Mesenchymal stem cell (in vitro differentiated cells and primary cell): Measurements from ENCODE around the gene METTL9.
"Not testable (repeated sequence)": the region's sequence is repeated elsewhere in the genome, so short reads cannot be mapped to it uniquely, and the experiment has no call there.

Experiments used
- DNase-seq: peaks from one replicate; pipeline ENCODE4 v3.0.0-alpha.2; 2013
- H2AFZ ChIP-seq: one replicate; pipeline ENCODE4 v1.6.1; 2013; ENCODE audit warnings: low read depth, mild to moderate bottlenecking, control low read depth, inconsistent platforms, low read length, moderate library complexity
- H2AK5ac ChIP-seq: 2 replicates; pipeline ENCODE4 v1.6.1; 2013; ENCODE audit warnings: low read length, moderate library complexity, mild to moderate bottlenecking, inconsistent platforms; ENCODE audit not compliant: severe bottlenecking
- H2BK120ac ChIP-seq: one replicate; pipeline ENCODE4 v1.6.1; 2013; ENCODE audit warnings: low read depth, mild to moderate bottlenecking, inconsistent platforms, low read length, moderate library complexity
- H2BK12ac ChIP-seq, 2 experiments: one replicate each; pipeline ENCODE4 v1.6.1; 2013; ENCODE audit warnings: inconsistent platforms in 2 of 2, low read length in 2 of 2, mild to moderate bottlenecking in 2 of 2, moderate library complexity in 2 of 2, control low read depth in 1 of 2
- H2BK15ac ChIP-seq: one replicate; pipeline ENCODE4 v1.6.1; 2013; ENCODE audit warnings: mild to moderate bottlenecking, low read depth, inconsistent platforms; ENCODE audit not compliant: poor library complexity, severe bottlenecking
- H2BK5ac ChIP-seq: 2 replicates; pipeline ENCODE4 v1.6.1; 2013; ENCODE audit warnings: low read depth, mild to moderate bottlenecking, low read length, control low read depth, inconsistent platforms; ENCODE audit not compliant: poor library complexity, severe bottlenecking
- H3K14ac ChIP-seq, 2 experiments: one replicate each; pipeline ENCODE4 v1.6.1; 2013; ENCODE audit warnings: inconsistent platforms in 2 of 2, low read length in 2 of 2, control low read depth in 1 of 2, mild to moderate bottlenecking in 1 of 2, moderate library complexity in 1 of 2
- H3K18ac ChIP-seq, 2 experiments: one replicate each; pipeline ENCODE4 v1.6.1; 2013; ENCODE audit warnings: inconsistent platforms in 2 of 2, low read length in 2 of 2, control low read depth in 1 of 2, low read depth in 1 of 2, mild to moderate bottlenecking in 1 of 2
- H3K23ac ChIP-seq, 2 experiments: one replicate each; pipeline ENCODE4 v1.6.1; 2013; ENCODE audit warnings: inconsistent platforms in 2 of 2, low read length in 2 of 2, mild to moderate bottlenecking in 2 of 2, moderate library complexity in 2 of 2, control low read depth in 1 of 2
- H3K27ac ChIP-seq: 2 replicates; pipeline ENCODE4 v1.5.1; 2013; ENCODE audit warnings: mild to moderate bottlenecking, moderate library complexity, low read length, control low read depth, inconsistent platforms; ENCODE audit not compliant: poor library complexity, severe bottlenecking
- H3K27me3 ChIP-seq, 2 experiments: 2 replicates each; pipeline versions ENCODE4 v1.6.1 to v1.7.0; 2013; ENCODE audit warnings: low read length in 2 of 2, mild to moderate bottlenecking in 2 of 2, moderate library complexity in 2 of 2, control low read depth in 1 of 2, inconsistent platforms in 1 of 2; ENCODE audit not compliant: control insufficient read depth in 1 of 2, insufficient read depth in 1 of 2
- H3K36me3 ChIP-seq, 2 experiments: 2 replicates each; pipeline versions ENCODE4 v1.6.1 to v1.7.0; 2013; ENCODE audit warnings: low read length in 2 of 2, control low read depth in 1 of 2, inconsistent platforms in 1 of 2, low read depth in 1 of 2, mild to moderate bottlenecking in 1 of 2; ENCODE audit not compliant: insufficient read depth in 2 of 2, control insufficient read depth in 1 of 2
- H3K4ac ChIP-seq, 2 experiments: one replicate each; pipeline ENCODE4 v1.6.1; 2013; ENCODE audit warnings: inconsistent platforms in 2 of 2, low read length in 2 of 2, mild to moderate bottlenecking in 2 of 2, moderate library complexity in 2 of 2, control low read depth in 1 of 2, low read depth in 1 of 2
- H3K4me1 ChIP-seq: 2 replicates; pipeline ENCODE4 v1.6.1; 2013; ENCODE audit warnings: low read depth, low read length, control low read depth; ENCODE audit not compliant: control insufficient read depth, insufficient read depth
- H3K4me2 ChIP-seq: 2 replicates; pipeline ENCODE4 v1.6.1; 2013; ENCODE audit warnings: low read length, mild to moderate bottlenecking, inconsistent platforms; ENCODE audit not compliant: poor library complexity, severe bottlenecking
- H3K4me3 ChIP-seq, 2 experiments: 2 replicates each; pipeline versions ENCODE4 v1.5.1 to v1.7.0; 2013; ENCODE audit warnings: low read length in 2 of 2, mild to moderate bottlenecking in 2 of 2, control low read depth in 1 of 2, low read depth in 1 of 2; ENCODE audit not compliant: insufficient read depth in 1 of 2
- H3K79me1 ChIP-seq: replicated peaks from 2 replicates; pipeline ENCODE4 v1.6.1; 2013; ENCODE audit warnings: mild to moderate bottlenecking, control low read depth, low read length, inconsistent platforms; ENCODE audit not compliant: poor library complexity, severe bottlenecking
- H3K9ac ChIP-seq: 2 replicates; pipeline ENCODE4 v1.7.0; 2013; ENCODE audit warnings: mild to moderate bottlenecking, low read length, moderate library complexity
- H3K9me3 ChIP-seq: 2 replicates; pipeline ENCODE4 v1.7.0; 2013; ENCODE audit warnings: mild to moderate bottlenecking, low read length; ENCODE audit not compliant: control insufficient read depth
- H4K8ac ChIP-seq: one replicate; pipeline ENCODE4 v1.6.1; 2013; ENCODE audit warnings: inconsistent platforms, mild to moderate bottlenecking, low read length, moderate library complexity
- H4K91ac ChIP-seq: one replicate; pipeline ENCODE4 v1.6.1; 2013; ENCODE audit warnings: mild to moderate bottlenecking, low read length, inconsistent platforms
- WGBS: methylation state at CpG from one replicate; pipeline ENCODE4 v1.1.7; 2013; ENCODE audit warnings: mixed read lengths; 5-methylcytosine and 5-hydroxymethylcytosine counted together

The METTL9 gene

DNA sequence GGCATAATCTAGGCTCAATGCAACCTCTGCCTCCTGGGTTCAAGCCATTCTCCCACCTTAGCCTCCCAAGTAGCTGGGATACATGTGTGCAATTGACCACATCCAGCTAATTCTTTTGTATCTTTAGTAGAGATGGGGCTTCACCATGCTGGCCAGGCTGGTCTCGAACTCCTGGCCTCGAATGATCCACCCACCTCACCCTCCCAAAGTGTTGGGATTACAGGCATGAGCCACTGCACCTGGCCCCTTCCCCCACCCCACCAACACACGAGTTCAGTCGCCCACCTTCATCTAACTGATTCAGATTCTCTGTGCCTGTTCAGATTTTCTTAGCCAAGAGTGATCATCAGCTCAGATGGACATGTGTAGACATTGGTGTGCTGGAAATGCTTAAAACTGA is 25.0 kb upstream of the METTL9 start:
- Histone ChIP-seq H3K4me1 (no peaks in the 10 kb centered on the region), H2AFZ (no peak overlapping the region), H3K9me3 (no peaks in the 10 kb centered on the region), H3K9ac (no peak overlapping the region), H3K27me3 (peaks cover 0 to 4% of the 10 kb centered on the region in 2 experiments), H3K79me1 (no peaks in the 10 kb centered on the region), H3K4me2 (no peak overlapping the region), H3K4me3 (no peak overlapping the region), H3K18ac (no peak overlapping the region), H3K27ac (no peak overlapping the region), H3K23ac (no peak overlapping the region), H3K4ac (no peak overlapping the region), H2BK120ac (no peak overlapping the region), H2BK15ac (no peak overlapping the region), H4K91ac (no peak overlapping the region), H2AK5ac (no peak overlapping the region), H2BK5ac (no peak overlapping the region), H2BK12ac (no peak overlapping the region), H3K14ac (no peak overlapping the region), H4K8ac (no peak overlapping the region), H3K36me3 (no peaks in the 10 kb centered on the region)
- WGBS, result 60% methylated on average over 4 of the region's 4 CpGs
- DNase-seq, result no peak

DNA sequence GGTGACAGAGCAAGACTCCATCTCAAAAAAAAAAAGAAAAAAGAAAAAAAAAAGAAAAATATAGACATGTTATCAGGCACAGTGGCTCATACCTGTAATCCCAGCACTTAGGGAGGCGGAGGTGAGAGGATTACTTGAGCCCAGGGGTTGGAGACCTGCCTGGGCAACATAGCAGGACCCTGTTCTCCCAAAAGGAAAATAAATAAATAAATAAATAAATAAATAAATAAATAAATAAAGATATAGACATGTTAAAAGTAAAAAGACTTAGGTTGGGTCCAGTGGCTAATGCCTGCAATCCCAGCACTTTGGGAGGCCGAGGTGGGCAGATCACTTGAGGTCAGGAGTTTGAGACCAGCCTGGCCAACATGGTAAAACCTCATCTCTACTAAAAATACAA is 23.1 kb upstream of the METTL9 start:
- not testable (repeated sequence) for H4K8ac ChIP-seq, H3K4me1 ChIP-seq, H3K36me3 ChIP-seq, H2AK5ac ChIP-seq, H3K9me3 ChIP-seq, H2BK12ac ChIP-seq, H3K9ac ChIP-seq, H3K14ac ChIP-seq, H3K79me1 ChIP-seq, H4K91ac ChIP-seq, H2BK15ac ChIP-seq, H2AFZ ChIP-seq, H2BK120ac ChIP-seq, H2BK5ac ChIP-seq, H3K4me3 ChIP-seq, DNase-seq, H3K4me2 ChIP-seq, H3K27me3 ChIP-seq, H3K4ac ChIP-seq, H3K27ac ChIP-seq, H3K18ac ChIP-seq, H3K23ac ChIP-seq
- WGBS, result 79% methylated on average over 2 of the region's 2 CpGs

DNA sequence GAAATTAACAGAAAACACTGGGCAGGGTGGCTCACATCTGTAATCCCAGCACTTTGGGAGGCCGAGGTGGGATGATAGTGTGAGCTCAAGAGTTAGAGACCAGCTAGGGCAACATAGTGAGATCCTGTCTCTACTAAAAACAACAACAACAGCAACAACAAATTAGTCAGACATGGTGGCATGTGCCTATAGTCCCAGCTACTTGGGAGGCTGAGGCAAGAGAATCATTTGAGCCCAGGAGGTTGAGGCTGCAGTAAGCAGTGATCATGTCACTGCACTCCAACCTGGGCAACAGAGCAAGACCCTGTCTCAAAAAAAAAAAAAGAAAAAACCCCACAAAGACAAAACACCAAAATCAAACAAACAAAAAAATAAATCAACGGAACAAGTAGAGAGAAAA is 21.9 kb upstream of the METTL9 start:
- H2BK12ac ChIP-seq, H3K23ac ChIP-seq, H3K36me3 ChIP-seq, H2AFZ ChIP-seq, H3K18ac ChIP-seq, H2BK120ac ChIP-seq, H3K79me1 ChIP-seq, H4K91ac ChIP-seq, DNase-seq, H2BK5ac ChIP-seq, H3K9ac ChIP-seq, H3K9me3 ChIP-seq, H3K14ac ChIP-seq, H3K4ac ChIP-seq, H4K8ac ChIP-seq, H3K4me2 ChIP-seq, H3K27ac ChIP-seq, H3K4me3 ChIP-seq, H2BK15ac ChIP-seq, H3K27me3 ChIP-seq, H3K4me1 ChIP-seq, H2AK5ac ChIP-seq: not testable (repeated sequence)
- WGBS, result 86% methylated on average over 1 of the region's 2 CpGs

DNA sequence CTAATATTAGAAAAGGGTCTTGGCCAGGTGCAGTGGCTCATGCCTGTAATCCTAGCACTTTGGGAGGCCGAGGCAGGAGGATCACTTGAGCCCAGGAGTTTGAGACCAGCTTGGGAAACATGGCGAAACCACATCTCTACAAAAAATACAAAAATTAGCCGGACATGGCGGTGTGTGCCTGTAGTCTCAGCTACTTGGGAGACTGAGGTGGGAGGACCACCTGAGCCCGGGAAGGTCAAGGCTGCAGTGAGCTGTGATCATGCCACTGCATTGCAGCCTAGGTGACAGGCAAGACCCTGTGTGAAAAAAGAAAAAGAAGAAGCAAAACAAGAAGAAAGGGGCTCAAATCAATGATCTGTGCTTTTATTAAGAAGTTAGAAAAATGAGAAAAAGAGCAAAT is 21.1 kb upstream of the METTL9 start:
- H3K27me3 ChIP-seq, H2BK12ac ChIP-seq, H2BK120ac ChIP-seq, H4K91ac ChIP-seq, H3K4ac ChIP-seq, H2BK15ac ChIP-seq, H2AFZ ChIP-seq, H3K9ac ChIP-seq, H3K36me3 ChIP-seq, H2BK5ac ChIP-seq, H3K27ac ChIP-seq, H3K9me3 ChIP-seq, H3K79me1 ChIP-seq, H3K23ac ChIP-seq, H3K14ac ChIP-seq, H3K4me1 ChIP-seq, H3K4me3 ChIP-seq, H3K4me2 ChIP-seq, H3K18ac ChIP-seq, H4K8ac ChIP-seq, H2AK5ac ChIP-seq, DNase-seq: not testable (repeated sequence)
- 91% methylated on average over 4 of the region's 5 CpGs for WGBS
